Prostate gland (tissue), 2 donors: Measurements from ENCODE around the gene KIF21A.

ENCODE experiments used
- POLR2A ChIP-seq: fragments of 450-650 bp; IDR thresholded peaks from one replicate; pipeline ENCODE4 v1.6.1; 2016; ENCODE audit warnings: antibody characterized with exemption, mild to moderate bottlenecking
- TF ChIP-seq, protein P1 (sequence below), 4 experiments: fragments of 200-600 bp in 2 of 4; fragments of 450-650 bp in 2 of 4; sonication (generic) in 2 of 4; IDR thresholded peaks; 1 replicate in 3 of 4; 2 replicates in 1 of 4; pipeline ENCODE4 v1.5.1; 2016 to 2019; ENCODE audit warnings: antibody characterized with exemption in 4 of 4, mild to moderate bottlenecking in 2 of 4, moderate library complexity in 2 of 4

DNA sequence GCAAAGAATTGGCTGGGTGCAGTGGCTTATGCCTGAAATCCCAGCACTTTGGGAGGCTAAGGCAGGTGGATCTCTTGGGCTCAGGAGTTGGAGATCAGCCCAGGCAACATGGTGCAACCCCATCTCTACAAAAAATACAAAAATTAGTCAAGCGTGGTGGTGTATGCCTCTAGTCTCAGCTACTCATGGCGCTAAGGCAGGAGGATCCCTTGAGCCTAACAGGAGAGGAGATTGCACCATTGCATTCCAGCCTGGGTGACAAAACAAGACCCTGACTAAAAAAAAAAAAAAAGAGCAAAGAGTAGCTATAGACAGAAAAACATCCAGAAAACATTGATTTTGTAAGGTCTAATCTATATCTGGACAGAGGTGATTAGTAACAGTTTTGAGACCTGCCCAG lies 25.0 kb downstream of the KIF21A start:
- TF ChIP-seq, protein P1, sequence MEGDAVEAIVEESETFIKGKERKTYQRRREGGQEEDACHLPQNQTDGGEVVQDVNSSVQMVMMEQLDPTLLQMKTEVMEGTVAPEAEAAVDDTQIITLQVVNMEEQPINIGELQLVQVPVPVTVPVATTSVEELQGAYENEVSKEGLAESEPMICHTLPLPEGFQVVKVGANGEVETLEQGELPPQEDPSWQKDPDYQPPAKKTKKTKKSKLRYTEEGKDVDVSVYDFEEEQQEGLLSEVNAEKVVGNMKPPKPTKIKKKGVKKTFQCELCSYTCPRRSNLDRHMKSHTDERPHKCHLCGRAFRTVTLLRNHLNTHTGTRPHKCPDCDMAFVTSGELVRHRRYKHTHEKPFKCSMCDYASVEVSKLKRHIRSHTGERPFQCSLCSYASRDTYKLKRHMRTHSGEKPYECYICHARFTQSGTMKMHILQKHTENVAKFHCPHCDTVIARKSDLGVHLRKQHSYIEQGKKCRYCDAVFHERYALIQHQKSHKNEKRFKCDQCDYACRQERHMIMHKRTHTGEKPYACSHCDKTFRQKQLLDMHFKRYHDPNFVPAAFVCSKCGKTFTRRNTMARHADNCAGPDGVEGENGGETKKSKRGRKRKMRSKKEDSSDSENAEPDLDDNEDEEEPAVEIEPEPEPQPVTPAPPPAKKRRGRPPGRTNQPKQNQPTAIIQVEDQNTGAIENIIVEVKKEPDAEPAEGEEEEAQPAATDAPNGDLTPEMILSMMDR (IDR thresholded peaks at IDR 0.05) = no peak
- TF ChIP-seq POLR2A = no peak
